Cardiac muscle cell (in vitro differentiated cells and primary cell): ENCODE measurements around the gene MCFD2. TPM values are rescaled to one million over a fixed set of nuclear protein-coding genes. Genes with fewer than 3 reads are reported as not detected.
"Not testable (repeated sequence)": the region's sequence is repeated elsewhere in the genome, so short reads cannot be mapped to it uniquely, and the experiment has no call there.

Experiments used
- DNase-seq, 2 donors: peaks; one replicate each; pipeline versions ENCODE4 v3.0.0 to v3.0.0-alpha.2; 2010 to 2017; ENCODE audit warnings: low read depth in 1 of 2, low spot score in 1 of 2
- H3K27ac ChIP-seq: fragments of 200-600 bp; sonication (generic); 2 replicates; pipeline ENCODE4 v1.5.1; 2016
- H3K27me3 ChIP-seq: fragments of 200-600 bp; sonication (generic); 2 replicates; pipeline ENCODE4 v1.6.0; 2016; ENCODE audit warnings: control low read depth
- H3K36me3 ChIP-seq: fragments of 200-600 bp; sonication (generic); 2 replicates; pipeline ENCODE4 v1.5.1; 2016; ENCODE audit warnings: control low read depth
- H3K4me1 ChIP-seq: fragments of 200-600 bp; sonication (generic); 2 replicates; pipeline ENCODE4 v1.8.1; 2017; ENCODE audit warnings: low read depth, mild to moderate bottlenecking, mixed run types
- H3K4me3 ChIP-seq: fragments of 200-600 bp; sonication (generic); 2 replicates; pipeline ENCODE4 v1.5.1; 2016; ENCODE audit warnings: mild to moderate bottlenecking
- H3K9me3 ChIP-seq: fragments of 200-600 bp; sonication (generic); 2 replicates; pipeline ENCODE4 v1.5.1; 2017; ENCODE audit warnings: low read depth, mild to moderate bottlenecking, control low read depth
- polyA plus RNA-seq: library from polyadenylated mRNA; unstranded; fragments of >200 nt; fragmentation: Nextera tagmentation; extraction: Ambion mirVana; gene quantifications from 2 replicates; pipeline ENCODE4 v1.2.1, GENCODE V29; 2016
- total RNA-seq: library from RNA; depleted of rRNA; stranded (reverse); fragments of >200 nt; gene quantifications from 2 replicates; pipeline ENCODE4 v1.2.3, GENCODE V29; 2016
- TF ChIP-seq, protein P1 (sequence below): IDR thresholded peaks from 2 replicates; pipeline ENCODE4 v1.5.1; 2012; ENCODE audit warnings: low read depth, mild to moderate bottlenecking, low read length

Gene MCFD2
- total and polyA plus RNA-seq, 2 experiments from 2014 or later: 59.1 to 64.2 TPM

GRCh38 chr2:46909150-46909549 is 6.5 kb downstream of the MCFD2 start:
- no peaks in the 10 kb centered on the region for H3K27me3 ChIP-seq
- no peaks in the 10 kb centered on the region for H3K9me3 ChIP-seq
- no peak for DNase-seq
- H3K4me3 ChIP-seq: no peak overlapping the region
- H3K4me1 ChIP-seq: peaks cover 1% of the 10 kb centered on the region
- peaks cover 27% of the 10 kb centered on the region for H3K36me3 ChIP-seq
- TF ChIP-seq, protein P1, sequence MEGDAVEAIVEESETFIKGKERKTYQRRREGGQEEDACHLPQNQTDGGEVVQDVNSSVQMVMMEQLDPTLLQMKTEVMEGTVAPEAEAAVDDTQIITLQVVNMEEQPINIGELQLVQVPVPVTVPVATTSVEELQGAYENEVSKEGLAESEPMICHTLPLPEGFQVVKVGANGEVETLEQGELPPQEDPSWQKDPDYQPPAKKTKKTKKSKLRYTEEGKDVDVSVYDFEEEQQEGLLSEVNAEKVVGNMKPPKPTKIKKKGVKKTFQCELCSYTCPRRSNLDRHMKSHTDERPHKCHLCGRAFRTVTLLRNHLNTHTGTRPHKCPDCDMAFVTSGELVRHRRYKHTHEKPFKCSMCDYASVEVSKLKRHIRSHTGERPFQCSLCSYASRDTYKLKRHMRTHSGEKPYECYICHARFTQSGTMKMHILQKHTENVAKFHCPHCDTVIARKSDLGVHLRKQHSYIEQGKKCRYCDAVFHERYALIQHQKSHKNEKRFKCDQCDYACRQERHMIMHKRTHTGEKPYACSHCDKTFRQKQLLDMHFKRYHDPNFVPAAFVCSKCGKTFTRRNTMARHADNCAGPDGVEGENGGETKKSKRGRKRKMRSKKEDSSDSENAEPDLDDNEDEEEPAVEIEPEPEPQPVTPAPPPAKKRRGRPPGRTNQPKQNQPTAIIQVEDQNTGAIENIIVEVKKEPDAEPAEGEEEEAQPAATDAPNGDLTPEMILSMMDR: no peak
- no peak overlapping the region for H3K27ac ChIP-seq

- H3K36me3 ChIP-seq: peaks cover 27% of the 10 kb centered on the region
Observed at GRCh38 chr2:46904908-46905678, 10.5 kb downstream of the MCFD2 start.

DNA sequence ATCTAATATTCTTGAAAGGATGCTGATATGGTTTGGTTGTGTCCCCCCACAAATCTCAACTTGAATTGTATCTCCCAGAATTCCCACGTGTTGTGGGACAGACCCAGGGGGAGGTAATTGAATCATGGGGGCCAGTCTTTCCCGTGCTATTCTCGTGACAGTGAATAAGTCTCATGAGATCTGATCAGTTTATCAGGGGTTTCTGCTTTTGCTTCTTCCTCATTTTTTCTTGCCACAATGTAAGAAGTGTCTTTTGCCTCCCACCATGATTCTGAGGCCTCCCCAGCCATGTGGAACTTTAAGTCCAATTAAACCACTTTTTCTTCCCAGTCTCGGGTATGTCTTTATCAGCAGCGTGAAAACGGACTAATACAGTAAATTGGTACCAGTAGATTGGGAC is 12.6 kb downstream of the MCFD2 start:
- H3K9me3 ChIP-seq, H3K4me3 ChIP-seq, H3K27me3 ChIP-seq, H3K4me1 ChIP-seq, H3K27ac ChIP-seq, DNase-seq: not testable (repeated sequence)
- H3K36me3 ChIP-seq: peaks cover 14% of the 10 kb centered on the region

More at GRCh38 chr2:46904908-46905678, 10.5 kb downstream of the MCFD2 start:
- H3K9me3 ChIP-seq, H3K4me1 ChIP-seq, DNase-seq, H3K4me3 ChIP-seq, H3K27ac ChIP-seq, H3K27me3 ChIP-seq: not testable (repeated sequence)

GRCh38 chr2:46902465-46902864 is 13.1 kb downstream of the MCFD2 start:
- H3K9me3 ChIP-seq: no peaks in the 10 kb centered on the region
- no peaks in the 10 kb centered on the region for H3K27me3 ChIP-seq
- H3K4me1 ChIP-seq: no peaks in the 10 kb centered on the region
- H3K36me3 ChIP-seq: peaks cover 9% of the 10 kb centered on the region
- no peak for DNase-seq
- TF ChIP-seq, protein P1: no peak
- no peak overlapping the region for H3K27ac ChIP-seq
- no peak overlapping the region for H3K4me3 ChIP-seq

GRCh38 chr2:46901611-46902010 is 14.0 kb downstream of the MCFD2 start:
- TF ChIP-seq, protein P1: no peak
- Histone ChIP-seq H3K27ac (no peak overlapping the region), H3K4me3 (no peak overlapping the region), H3K9me3 (no peaks in the 10 kb centered on the region), H3K4me1 (no peaks in the 10 kb centered on the region), H3K36me3 (peaks cover under 1% of the 10 kb centered on the region), H3K27me3 (no peaks in the 10 kb centered on the region)
- no peak for DNase-seq

GRCh38 chr2:46900381-46900780 is 15.2 kb downstream of the MCFD2 start:
- Histone ChIP-seq H3K27me3 (no peaks in the 10 kb centered on the region), H3K4me3 (no peak overlapping the region), H3K36me3 (no peaks in the 10 kb centered on the region), H3K9me3 (no peaks in the 10 kb centered on the region), H3K27ac (no peak overlapping the region), H3K4me1 (no peaks in the 10 kb centered on the region)
- TF ChIP-seq, protein P1: no peak
- DNase-seq: no peak
